Calu3 (cell line): Measurements from ENCODE around the gene TENT5C. TPM values are rescaled to one million over a fixed set of nuclear protein-coding genes. Genes with fewer than 3 reads are reported as not detected.

Experiments
- BruUV-seq: library from RNA; stranded (reverse); fragments of 400-500 nt; replicated peaks from 2 replicates; lab custom pipeline; 2021; lab: Mats Ljungman, UMichigan
- CTCF ChIA-PET: fragments of 300-600 bp; sonication (Branson Sonifier 250); formaldehyde crosslinking; loops from one replicate; lab custom pipeline; 2022; ENCODE audit warnings: antibody characterized with exemption; lab: Charles Lee
- DNase-seq: peaks from one replicate; pipeline ENCODE4 v3.0.0; 2022
- H3K27ac Mint-ChIP-seq: one replicate; pipeline ENCODE4 v1.8.0; 2022; ENCODE audit warnings: mixed read lengths; ENCODE audit not compliant: unreplicated experiment
- H3K27me3 Mint-ChIP-seq: one replicate; pipeline ENCODE4 v1.8.0; 2022; ENCODE audit warnings: mixed read lengths; ENCODE audit not compliant: unreplicated experiment
- H3K36me3 Mint-ChIP-seq: one replicate; pipeline ENCODE4 v1.8.0; 2022; ENCODE audit warnings: mild to moderate bottlenecking, moderate library complexity, mixed read lengths; ENCODE audit not compliant: insufficient read depth, unreplicated experiment
- H3K4me1 Mint-ChIP-seq: one replicate; pipeline ENCODE4 v1.8.0; 2022; ENCODE audit warnings: mild to moderate bottlenecking, low read depth, mixed read lengths; ENCODE audit not compliant: unreplicated experiment
- H3K4me3 Mint-ChIP-seq: one replicate; pipeline ENCODE4 v1.8.0; 2022; ENCODE audit warnings: mild to moderate bottlenecking, low read depth, moderate library complexity, mixed read lengths; ENCODE audit not compliant: unreplicated experiment
- H3K9me3 Mint-ChIP-seq: one replicate; pipeline ENCODE4 v1.8.0; 2022; ENCODE audit warnings: low read depth, mixed read lengths; ENCODE audit not compliant: unreplicated experiment
- CTCF ChIP-seq: fragments of 200-600 bp; IDR thresholded peaks from one replicate; pipeline ENCODE4 v1.8.0; 2022; ENCODE audit warnings: antibody characterized with exemption; ENCODE audit not compliant: unreplicated experiment
- intact Hi-C: fragments of 100-400 bp; cut with micrococcal nuclease; formaldehyde crosslinking; loops from one replicate; pipeline ENCODE4 v1.10.0; 2022; ENCODE audit not compliant: unreplicated experiment
- total RNA-seq: library from RNA; stranded (reverse); gene quantifications from 2 replicates; pipeline ENCODE4 v1.2.3, GENCODE V29; 2022

TENT5C gene
- total RNA-seq, 1 experiment from 2014 or later = 0.28 TPM

- H3K4me3 Mint-ChIP-seq = no peak overlapping the region
- peaks cover 2% of the 10 kb centered on the region for H3K9me3 Mint-ChIP-seq
- CTCF ChIA-PET = no interaction called here
- no TSS peak for BruUV-seq
- no peaks in the 10 kb centered on the region for H3K36me3 Mint-ChIP-seq
- no peak for DNase-seq
- H3K27ac Mint-ChIP-seq = no peak overlapping the region
- H3K4me1 Mint-ChIP-seq = no peaks in the 10 kb centered on the region
- H3K27me3 Mint-ChIP-seq = peaks cover 24% of the 10 kb centered on the region
- intact Hi-C loops = no loop called here
- no peak for TF ChIP-seq CTCF
Measured at GRCh38 chr1:117586337-117586736, 19.5 kb upstream of the TENT5C start.

DNA sequence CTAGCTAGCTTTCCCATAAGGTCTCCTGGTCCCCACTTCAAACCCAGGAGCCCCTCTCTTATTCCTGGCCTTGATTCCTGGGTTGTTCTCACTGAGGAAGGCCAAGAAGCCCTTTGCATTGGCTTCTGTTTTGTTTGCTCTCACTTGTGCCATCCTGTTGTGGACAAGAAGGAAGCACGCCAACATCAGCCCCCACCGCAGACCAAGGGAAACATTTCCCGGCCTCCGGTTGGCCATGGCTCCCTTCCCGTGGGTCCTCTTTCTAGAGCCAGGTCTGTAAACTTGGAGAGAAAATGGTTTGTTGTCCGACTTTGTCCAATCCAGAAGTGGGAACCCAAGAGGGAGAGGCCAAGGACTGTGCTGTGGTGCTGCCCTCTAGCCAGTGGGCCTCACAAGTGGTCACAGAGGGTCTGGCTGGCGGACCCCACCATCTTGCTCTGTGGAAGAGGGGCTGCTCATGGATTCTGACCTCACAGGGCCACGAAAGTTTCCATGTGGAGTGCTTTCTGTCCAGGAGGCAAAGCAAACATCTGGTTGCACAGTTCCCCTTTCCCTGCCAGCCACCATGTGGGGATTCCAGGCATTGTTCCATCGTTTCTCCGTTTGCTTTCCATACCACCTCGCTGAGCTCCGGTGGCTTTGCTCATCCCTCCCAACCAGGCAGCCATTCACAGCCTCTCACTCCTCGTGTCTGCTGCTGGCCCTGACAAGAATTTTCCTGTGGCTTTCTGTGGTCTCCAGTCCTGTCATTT, 18.9 kb upstream of the TENT5C start:
- BruUV-seq = no TSS peak
- intact Hi-C loops = no loop called here
- H3K27ac Mint-ChIP-seq = no peak overlapping the region
- no peaks in the 10 kb centered on the region for H3K4me1 Mint-ChIP-seq
- CTCF ChIA-PET = no interaction called here
- no peak overlapping the region for H3K4me3 Mint-ChIP-seq
- no peak for TF ChIP-seq CTCF
- peaks cover 2% of the 10 kb centered on the region for H3K9me3 Mint-ChIP-seq
- H3K27me3 Mint-ChIP-seq = peaks cover 22% of the 10 kb centered on the region
- H3K36me3 Mint-ChIP-seq = no peaks in the 10 kb centered on the region
- no peak for DNase-seq

DNA sequence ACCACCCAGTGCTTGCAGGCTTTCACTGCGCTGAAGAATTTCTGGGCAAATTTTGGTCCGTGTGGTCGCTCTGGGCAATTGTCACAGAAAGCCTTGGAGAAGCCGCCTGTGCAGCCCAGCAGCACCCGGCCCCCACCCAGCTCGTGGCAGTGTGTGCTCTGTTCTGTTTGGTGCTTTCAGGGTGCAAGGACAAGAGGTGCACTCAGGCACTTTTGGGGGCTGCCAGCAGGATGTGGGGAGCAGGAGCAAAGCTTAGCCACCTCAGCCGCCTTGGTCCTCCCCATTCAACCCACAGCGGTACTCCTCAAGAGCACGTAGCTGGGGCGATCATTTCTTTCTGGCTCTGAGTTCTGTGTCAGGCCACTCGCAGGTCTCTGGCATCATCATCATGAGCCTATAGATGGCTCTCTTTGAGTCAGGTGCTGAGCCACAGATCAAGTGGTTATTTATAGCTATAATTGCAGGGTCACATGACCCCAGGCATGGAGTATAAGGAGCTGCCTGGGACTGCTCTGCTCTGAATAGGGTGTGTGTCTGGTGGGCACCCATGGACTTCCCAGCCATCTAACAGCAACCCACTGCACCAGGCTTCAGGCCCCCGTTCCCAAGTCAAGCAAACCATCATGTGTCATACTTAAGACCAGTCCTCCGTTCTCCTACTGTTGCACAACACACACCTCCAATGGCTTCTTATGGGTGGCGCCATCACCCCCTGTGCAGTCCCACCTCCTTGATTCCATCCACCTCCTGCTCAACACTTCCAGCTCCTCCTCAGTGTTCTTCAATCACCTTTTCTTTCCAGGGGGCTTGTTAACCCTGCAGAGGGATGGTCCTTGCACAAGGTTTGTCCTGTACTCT, 18.1 kb upstream of the TENT5C start:
- Mint-ChIP-seq H3K4me3 (no peak overlapping the region), H3K9me3 (peaks cover 2% of the 10 kb centered on the region), H3K36me3 (no peaks in the 10 kb centered on the region), H3K4me1 (no peaks in the 10 kb centered on the region), H3K27me3 (peaks cover 22% of the 10 kb centered on the region), H3K27ac (no peak overlapping the region)
- CTCF ChIA-PET = no interaction called here
- BruUV-seq = no TSS peak
- DNase-seq = no peak
- TF ChIP-seq CTCF = no peak
- intact Hi-C loops = no loop called here

DNA sequence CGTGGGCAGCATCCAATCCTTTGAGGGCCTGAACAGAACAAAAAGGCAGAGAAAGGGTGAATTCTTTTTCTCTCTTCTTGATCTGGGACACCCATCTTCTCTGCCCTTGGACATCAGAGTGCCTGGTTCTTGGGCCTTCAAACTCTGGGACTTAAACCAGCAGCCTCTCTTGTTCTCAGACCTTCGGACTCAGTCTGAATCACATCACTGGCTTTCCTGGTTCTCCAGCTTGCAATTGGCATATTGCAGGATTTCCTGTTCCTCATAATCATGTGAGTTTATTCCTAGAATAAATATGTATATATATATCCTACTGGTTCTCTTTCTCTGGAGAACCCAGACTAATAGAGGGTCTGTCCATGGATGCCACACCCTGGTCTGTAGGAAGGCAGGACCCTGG, 16.3 kb upstream of the TENT5C start:
- H3K36me3 Mint-ChIP-seq = no peaks in the 10 kb centered on the region
- H3K4me1 Mint-ChIP-seq = no peaks in the 10 kb centered on the region
- no peaks in the 10 kb centered on the region for H3K9me3 Mint-ChIP-seq
- DNase-seq = no peak
- TF ChIP-seq CTCF = no peak
- no TSS peak for BruUV-seq
- intact Hi-C loops = no loop called here
- H3K4me3 Mint-ChIP-seq = no peak overlapping the region
- CTCF ChIA-PET = no interaction called here
- peaks cover 22% of the 10 kb centered on the region for H3K27me3 Mint-ChIP-seq
- H3K27ac Mint-ChIP-seq = no peak overlapping the region
